HG02610 (cell line): ENCODE results near the gene OVAAL.

ENCODE experiments used
- ATAC-seq: cut with Tn5 transposase; IDR thresholded peaks from one replicate; pipeline ENCODE4 v1.9.1; 2021; ENCODE audit warnings: mild to moderate bottlenecking, moderate library complexity; ENCODE audit not compliant: unreplicated experiment

OVAAL gene

GRCh38 chr1:180558664-180559063 lies at the start of gene OVAAL:
Gene OVAAL, plus strand, starts transcription at chr1:180558964.
- no peak for ATAC-seq

DNA sequence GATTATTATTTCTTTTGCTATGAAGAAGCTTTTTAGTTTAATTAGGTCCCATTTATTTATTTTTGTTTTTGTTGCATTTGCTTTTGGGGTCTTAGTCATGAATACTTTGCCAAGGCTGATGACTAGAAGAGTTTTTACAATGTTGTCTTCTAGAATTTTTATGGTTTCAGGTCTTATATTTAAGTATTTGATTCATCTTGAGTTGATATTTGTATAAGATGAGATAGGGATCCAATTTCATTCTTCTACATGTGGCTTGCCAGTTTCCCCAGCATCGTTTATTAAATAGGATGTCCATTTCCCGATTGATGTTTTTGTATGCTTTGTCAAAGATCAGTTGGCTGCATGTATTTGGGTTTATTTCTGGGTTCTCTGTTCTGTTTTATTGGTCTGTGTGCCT lies 47.9 kb upstream of the OVAAL start:
- no peak for ATAC-seq

DNA sequence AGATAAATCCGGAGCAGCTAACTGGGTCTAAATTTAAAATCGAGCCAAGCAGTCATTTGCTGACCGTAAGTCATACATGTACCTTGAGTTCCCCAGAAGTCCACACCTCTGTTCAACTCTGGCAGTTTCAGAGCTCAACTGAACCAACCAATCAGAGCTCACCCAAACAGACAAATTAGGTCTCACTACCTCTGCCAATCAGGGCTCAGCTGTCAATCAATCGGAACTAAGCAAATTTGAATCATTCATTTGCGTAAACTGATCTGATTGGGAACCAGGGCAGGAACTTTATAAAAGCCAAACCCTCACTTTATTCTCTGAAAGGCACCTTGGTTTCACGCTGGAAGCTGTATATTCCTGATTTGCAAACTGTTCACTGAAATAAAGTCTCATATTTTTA lies 45.2 kb upstream of the OVAAL start:
- no peak for ATAC-seq

DNA sequence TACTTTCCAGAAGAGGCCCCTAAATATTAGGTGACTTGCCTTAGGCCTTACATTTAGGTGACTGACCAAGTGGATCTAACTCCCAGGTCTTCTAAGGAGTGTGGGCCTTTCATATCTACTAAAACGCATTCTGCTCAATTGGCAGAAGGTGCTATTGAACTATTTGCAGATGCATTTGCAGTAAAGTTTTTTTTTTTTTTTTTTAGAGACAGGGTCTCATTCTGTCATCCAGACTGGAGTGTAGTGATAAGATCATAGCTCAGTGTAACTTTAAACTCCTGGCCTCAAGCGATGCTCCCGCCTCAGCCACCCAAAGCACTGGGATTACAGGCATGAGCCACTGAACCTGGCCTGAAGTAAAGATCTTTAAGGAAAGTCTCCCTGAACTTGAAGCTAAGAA lies 43.4 kb upstream of the OVAAL start:
- no peak for ATAC-seq

GRCh38 chr1:180515857-180516388 lies 42.8 kb upstream of the OVAAL start:
- peak; percentile 97 for ATAC-seq

GRCh38 chr1:180519846-180520245 lies 38.9 kb upstream of the OVAAL start:
- ATAC-seq, result no peak

- ATAC-seq, result no peak
These were observed 37.1 kb upstream of the OVAAL start for GRCh38 chr1:180521474-180522212.

DNA sequence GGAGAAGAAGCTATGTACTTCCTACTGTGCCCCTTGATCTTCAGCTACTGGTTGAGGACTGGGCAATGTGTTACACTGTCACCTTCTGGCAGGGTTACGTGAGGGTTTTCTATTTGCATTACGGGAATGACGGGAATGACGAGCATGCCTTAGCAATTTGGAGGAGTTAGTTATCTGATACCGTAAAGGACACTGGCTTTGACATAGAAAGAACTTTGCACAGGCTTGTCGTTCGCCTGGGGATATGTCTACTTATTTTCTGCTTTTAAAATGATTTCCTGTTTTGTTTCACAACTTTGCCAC lies 36.6 kb upstream of the OVAAL start:
- ATAC-seq, result no peak

DNA sequence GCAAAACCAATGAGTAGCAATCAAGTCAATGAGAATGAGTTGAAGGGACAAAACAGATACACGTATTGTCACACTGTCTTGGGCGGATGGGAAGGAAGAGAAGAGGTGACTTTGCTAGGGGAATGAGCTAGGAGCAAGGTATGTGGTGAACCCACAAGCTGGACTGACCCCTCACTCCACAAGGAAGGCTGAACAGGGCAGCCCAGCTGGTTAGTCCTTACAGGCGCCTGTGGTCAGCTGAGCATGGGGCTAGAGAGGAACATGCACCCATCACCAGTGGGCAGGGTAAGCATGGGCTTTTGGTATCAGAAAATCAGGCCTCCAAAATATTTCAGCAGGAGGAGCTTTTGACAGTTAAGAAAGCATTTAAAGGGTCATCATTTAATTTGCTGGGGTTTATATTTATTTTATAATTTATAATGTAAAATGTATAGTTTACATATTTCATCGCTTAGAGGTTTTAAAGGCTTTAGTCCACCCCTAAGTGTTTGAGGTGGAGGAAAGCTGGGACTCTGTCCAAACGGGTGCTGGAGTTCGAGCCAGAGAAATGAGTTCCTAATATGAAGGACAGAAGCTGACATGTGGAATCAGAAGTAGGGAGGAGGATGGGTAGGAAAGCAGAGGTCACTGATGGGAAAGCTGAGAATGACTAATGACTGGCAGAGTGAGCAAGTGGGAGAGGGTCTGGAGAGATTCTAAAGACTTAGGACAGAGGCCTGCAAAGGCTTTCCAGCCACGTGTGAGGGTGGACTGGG lies 34.4 kb upstream of the OVAAL start:
- ATAC-seq, result no peak

GRCh38 chr1:180524915-180525714 lies 33.6 kb upstream of the OVAAL start:
- ATAC-seq, result no peak

DNA sequence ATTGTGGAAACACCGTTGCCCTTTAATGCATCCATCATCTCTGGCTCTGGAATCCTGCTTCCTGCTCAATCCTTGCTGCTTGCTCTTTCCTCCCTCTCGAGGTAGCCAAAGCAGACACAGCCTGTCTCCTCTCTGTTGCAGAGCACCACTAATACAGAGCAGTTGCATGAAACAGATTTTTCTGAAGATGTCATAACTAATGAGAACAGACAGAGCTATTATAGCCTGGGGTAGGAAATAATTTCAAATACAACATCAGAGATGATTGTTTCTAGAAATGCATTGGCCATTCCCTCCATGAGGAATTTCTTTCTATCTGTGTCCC lies 33.1 kb upstream of the OVAAL start:
- ATAC-seq, result no peak

DNA sequence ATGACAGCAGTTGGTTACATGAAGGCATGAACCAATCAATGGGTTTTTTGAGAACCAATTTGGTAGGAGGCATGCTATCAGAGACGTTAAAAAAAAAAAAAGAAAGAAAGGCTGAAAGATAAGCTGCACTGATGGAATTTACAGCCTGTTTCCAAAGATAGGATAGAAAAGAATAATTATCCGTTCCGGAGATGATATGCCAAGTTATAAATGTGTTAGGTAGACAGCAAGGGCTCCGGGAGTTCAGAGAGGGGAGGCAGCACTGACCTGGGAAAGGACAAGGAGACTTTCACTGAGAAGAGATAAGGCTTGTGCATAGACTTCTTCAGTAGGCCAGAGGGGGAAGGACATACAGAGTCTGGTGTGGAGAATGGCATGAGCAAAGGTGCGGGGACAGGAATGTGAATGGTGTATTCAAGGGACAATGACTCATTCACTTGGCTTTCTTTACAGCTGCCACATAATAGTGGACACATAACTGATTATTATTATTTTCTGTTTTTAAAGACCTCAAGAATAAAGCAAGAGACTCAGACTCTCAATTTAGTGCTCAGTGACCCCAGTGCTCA lies 31.6 kb upstream of the OVAAL start:
- no peak for ATAC-seq

DNA sequence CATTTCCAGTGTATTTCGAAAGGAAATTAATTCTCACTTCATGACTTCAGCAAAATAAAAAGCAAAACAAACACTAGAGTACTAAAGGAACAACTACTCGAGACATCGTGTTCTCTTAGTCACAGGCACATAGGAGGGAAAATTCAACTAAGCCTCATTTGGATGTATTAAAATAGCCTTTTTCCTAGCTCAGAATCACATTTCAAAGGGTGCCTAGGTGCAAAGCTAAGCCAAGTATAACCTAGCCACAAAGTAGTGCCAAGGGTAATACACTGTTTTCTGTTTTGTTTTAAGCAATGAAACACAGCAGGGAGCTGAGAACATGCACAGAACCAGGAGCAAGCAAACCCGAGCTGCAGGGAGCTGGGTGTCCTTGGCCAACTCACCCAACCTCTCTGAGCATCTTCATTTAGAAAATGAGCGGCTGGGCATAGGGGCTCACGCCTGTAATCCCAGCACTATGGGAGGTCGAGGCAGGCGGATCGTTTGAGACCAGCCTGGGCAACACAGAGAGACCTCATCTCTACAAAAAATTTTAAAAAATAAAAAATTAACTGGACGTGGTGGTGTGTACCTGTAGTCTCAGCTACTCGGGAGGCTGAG lies 29.8 kb upstream of the OVAAL start:
- no peak for ATAC-seq

GRCh38 chr1:180530501-180530900 lies 28.3 kb upstream of the OVAAL start:
- no peak for ATAC-seq

DNA sequence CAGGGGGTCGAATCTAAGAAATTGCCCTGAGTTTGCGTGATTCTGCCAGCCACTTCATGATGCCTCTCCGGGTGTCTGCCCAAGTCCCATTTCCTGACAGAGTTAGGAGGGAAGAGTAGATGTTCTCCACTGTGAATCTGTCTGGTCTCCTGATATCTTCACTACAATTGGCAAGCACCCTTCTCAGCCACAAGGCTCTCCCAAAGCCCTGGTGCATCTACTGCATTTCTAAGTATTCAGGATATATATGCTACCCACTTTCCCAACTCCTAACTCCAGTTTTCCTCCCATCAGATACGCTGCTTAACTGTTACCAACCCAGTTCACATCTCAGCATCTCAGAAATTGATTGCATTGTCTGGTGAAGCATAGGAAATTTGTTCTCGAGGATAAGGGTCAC lies 25.9 kb upstream of the OVAAL start:
- no peak for ATAC-seq

GRCh38 chr1:180533266-180533987 lies 25.3 kb upstream of the OVAAL start:
- ATAC-seq, result no peak

GRCh38 chr1:180534214-180534613 lies 24.6 kb upstream of the OVAAL start:
- ATAC-seq, result no peak

- ATAC-seq, result no peak
These were observed 23.3 kb upstream of the OVAAL start for GRCh38 chr1:180535418-180535999.

GRCh38 chr1:180536821-180537372 lies 21.9 kb upstream of the OVAAL start:
- ATAC-seq, result no peak

- no peak for ATAC-seq
These were observed 19.6 kb upstream of the OVAAL start for GRCh38 chr1:180539136-180539535.
